Erythroblast (primary cell): ENCODE measurements around the gene CXCR1.

Experiments
- DNase-seq, 2 experiments: peaks; one replicate each; lab custom pipeline; 2025; lab: John Stamatoyannopoulos, UW
- GATA1 ChIP-seq: IDR thresholded peaks from 2 replicates; pipeline ENCODE4 v1.6.1; 2011; ENCODE audit warnings: low read depth, mild to moderate bottlenecking, control low read depth, low read length, moderate library complexity
- POLR2A ChIP-seq: IDR thresholded peaks from 2 replicates; pipeline ENCODE4 v1.6.1; 2011; ENCODE audit warnings: mild to moderate bottlenecking, low read length

Gene CXCR1

GRCh38 chr2:218166791-218167190 is at the start of gene CXCR1:
CXCR1 (minus strand) TSS chr2:218166962; CDS start chr2:218165211, 1,751 bp downstream.
- no peak for TF ChIP-seq POLR2A
- no peak for TF ChIP-seq GATA1
- DNase-seq, result no peak

GRCh38 chr2:218216336-218216673 is 49.5 kb upstream of the CXCR1 start:
- no peak for TF ChIP-seq GATA1
- no peak for DNase-seq

GRCh38 chr2:218214116-218214515 is 47.4 kb upstream of the CXCR1 start:
- no peak for TF ChIP-seq POLR2A
- TF ChIP-seq GATA1, result no peak
- DNase-seq, result no peak

- no peak for DNase-seq
Observed at GRCh38 chr2:218209078-218209477, 42.3 kb upstream of the CXCR1 start.

GRCh38 chr2:218202266-218202665 is 35.5 kb upstream of the CXCR1 start:
- TF ChIP-seq POLR2A (no peak), GATA1 (no peak)
- DNase-seq, result no peak

More at GRCh38 chr2:218209078-218209477, 42.3 kb upstream of the CXCR1 start:
- no peak for TF ChIP-seq GATA1

GRCh38 chr2:218196974-218197373 is 30.2 kb upstream of the CXCR1 start:
- DNase-seq, result no peak
- TF ChIP-seq POLR2A (no peak), GATA1 (no peak)

GRCh38 chr2:218194880-218195279 is 28.1 kb upstream of the CXCR1 start:
- TF ChIP-seq GATA1 (no peak), POLR2A (no peak)
- no peak for DNase-seq

GRCh38 chr2:218193701-218194100 is 26.9 kb upstream of the CXCR1 start:
- TF ChIP-seq GATA1, result no peak
- no peak for TF ChIP-seq POLR2A
- no peak for DNase-seq

GRCh38 chr2:218192902-218193430 is 26.2 kb upstream of the CXCR1 start:
- TF ChIP-seq GATA1 (no peak), POLR2A (no peak)
- no peak for DNase-seq

- no peak for TF ChIP-seq GATA1
- TF ChIP-seq POLR2A, result no peak
Observed at GRCh38 chr2:218188528-218188927, 21.8 kb upstream of the CXCR1 start.

GRCh38 chr2:218187296-218188015 is 20.7 kb upstream of the CXCR1 start:
- DNase-seq, result no peak
- no peak for TF ChIP-seq POLR2A
- no peak for TF ChIP-seq GATA1

More at GRCh38 chr2:218188528-218188927, 21.8 kb upstream of the CXCR1 start:
- DNase-seq, result no peak

GRCh38 chr2:218186876-218187275 is 20.1 kb upstream of the CXCR1 start:
- TF ChIP-seq GATA1, result no peak
- no peak for TF ChIP-seq POLR2A
- DNase-seq, result no peak

- peak; percentile 63 to 81 for DNase-seq
- no peak for TF ChIP-seq GATA1
Observed at GRCh38 chr2:218186355-218186766, 19.6 kb upstream of the CXCR1 start.

- DNase-seq, result no peak
- TF ChIP-seq POLR2A, result no peak
- no peak for TF ChIP-seq GATA1
Observed at GRCh38 chr2:218184331-218184730, 17.6 kb upstream of the CXCR1 start.

- TF ChIP-seq POLR2A (no peak), GATA1 (no peak)
- DNase-seq, result peak in 1 of 2 experiments; percentile 38
Observed at GRCh38 chr2:218180467-218181114, 13.8 kb upstream of the CXCR1 start.
